HG02678 (cell line): ENCODE results near the gene AMDHD1.

Experiments used
- ATAC-seq: cut with Tn5 transposase; IDR thresholded peaks from one replicate; pipeline ENCODE4 v1.9.1; 2021; ENCODE audit warnings: mild to moderate bottlenecking, moderate library complexity; ENCODE audit not compliant: unreplicated experiment

The AMDHD1 gene

GRCh38 chr12:95995238-95996031 lies 52.3 kb downstream of the AMDHD1 start:
- ATAC-seq: no peak

GRCh38 chr12:95996034-95996658 lies 53.0 kb downstream of the AMDHD1 start, which contains the start of gene HAL:
TSS of gene HAL (minus strand) at chr12:95996344. CDS start at chr12:95995910, 434 bp downstream.
- ATAC-seq: no peak

- no peak for ATAC-seq
These were observed 54.1 kb downstream of the AMDHD1 start for GRCh38 chr12:95997276-95997675.

GRCh38 chr12:95997911-95998510 lies 54.9 kb downstream of the AMDHD1 start:
- no peak for ATAC-seq

- peak; percentile 98 for ATAC-seq
These were observed 55.6 kb downstream of the AMDHD1 start for GRCh38 chr12:95998611-95999286.

DNA sequence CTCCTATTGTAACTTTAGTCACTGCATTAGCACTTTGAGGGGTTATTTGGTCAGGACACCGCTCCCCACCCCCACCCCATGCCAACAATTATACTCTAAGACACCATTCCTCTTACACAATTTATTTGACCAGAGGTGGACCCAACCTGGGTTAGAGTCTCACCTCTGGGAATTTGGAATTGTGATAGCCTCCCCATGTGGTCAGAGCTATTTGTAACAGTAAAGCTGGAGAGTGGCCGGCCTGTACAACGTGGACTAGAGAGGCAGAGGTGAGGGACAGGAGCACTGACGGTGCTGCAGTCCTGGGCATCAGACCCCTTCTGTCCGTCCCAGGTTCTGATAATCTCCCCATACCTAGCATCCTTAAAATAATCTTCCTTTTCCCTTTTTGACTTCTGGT lies 56.4 kb downstream of the AMDHD1 start:
- no peak for ATAC-seq

- ATAC-seq: no peak
These were observed 57.7 kb downstream of the AMDHD1 start for GRCh38 chr12:96000858-96001257.

- no peak for ATAC-seq
These were observed 63.6 kb downstream of the AMDHD1 start for GRCh38 chr12:96006727-96007126.

- no peak for ATAC-seq
These were observed 64.6 kb downstream of the AMDHD1 start for GRCh38 chr12:96007729-96008128.

DNA sequence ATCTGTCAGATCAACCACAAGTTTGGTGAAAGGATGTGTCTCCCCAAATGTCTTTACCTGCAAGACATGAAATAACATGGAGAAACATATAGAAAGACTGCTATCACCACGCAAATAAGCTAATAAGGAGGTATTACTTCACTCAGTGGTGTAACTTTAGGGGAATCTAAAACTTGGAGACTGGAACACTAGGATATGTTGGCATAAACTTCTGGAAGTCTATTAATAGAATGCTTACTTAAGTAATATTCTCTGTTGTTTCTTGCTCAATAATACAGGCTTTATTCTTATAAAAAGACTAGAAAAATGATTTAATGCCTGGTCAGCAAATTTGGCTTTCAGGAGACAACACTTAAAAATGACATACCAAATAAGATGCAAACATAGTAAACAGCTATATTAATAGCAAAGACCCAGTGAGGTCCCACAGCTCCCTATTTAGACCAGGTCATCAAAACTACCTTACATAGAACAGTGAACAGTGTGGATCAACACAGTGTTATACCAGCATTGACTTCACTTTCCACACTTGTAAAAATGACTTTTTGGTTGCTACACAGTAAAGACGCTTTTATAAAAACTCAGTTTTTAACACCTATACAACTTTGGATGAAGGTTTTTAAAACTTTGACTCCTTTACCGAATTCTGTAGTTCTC lies 71.9 kb downstream of the AMDHD1 start:
- no peak for ATAC-seq

DNA sequence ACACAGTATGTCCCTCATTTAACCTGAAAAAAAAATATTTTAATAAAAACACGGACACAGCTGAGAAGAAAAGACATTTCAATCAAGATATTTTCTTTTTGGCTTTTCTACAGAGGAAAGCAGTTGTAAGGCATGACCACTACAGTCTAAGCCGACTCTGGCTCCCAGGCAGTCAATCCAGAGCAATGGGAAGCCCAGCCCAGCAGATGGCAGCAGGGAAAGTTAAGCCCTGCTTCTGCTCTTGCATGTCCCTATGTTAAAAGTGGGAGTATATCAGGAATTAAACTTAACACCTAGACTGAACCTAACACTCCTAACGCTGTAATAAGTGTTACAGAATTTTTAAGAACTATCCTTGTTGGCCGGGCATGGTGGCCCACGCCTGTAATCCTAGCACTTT lies 72.5 kb downstream of the AMDHD1 start:
- no peak for ATAC-seq
